ENCODE measurements around the gene SMTNL1.

SMTNL1 gene

GRCh38 chr11:57597916-57598830 is 60.8 kb downstream of the SMTNL1 start:
- DNase-seq = no peak

DNA sequence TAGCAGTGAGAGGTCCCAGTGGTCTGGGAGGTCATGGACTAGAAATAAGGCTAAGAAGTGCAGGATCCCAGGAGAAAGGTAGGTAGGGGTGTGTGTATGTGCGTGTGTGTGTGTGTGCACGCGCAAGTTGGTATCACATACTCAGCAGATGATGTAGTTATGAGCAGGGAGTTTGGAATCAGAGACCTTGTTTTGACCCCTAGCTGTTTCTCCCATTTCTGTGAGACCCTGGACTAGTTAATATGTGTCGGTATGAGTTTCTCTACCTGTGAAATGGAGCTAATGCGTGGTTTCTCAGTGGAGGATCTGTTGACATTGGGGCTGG is 61.4 kb downstream of the SMTNL1 start:
- no peak for DNase-seq

DNA sequence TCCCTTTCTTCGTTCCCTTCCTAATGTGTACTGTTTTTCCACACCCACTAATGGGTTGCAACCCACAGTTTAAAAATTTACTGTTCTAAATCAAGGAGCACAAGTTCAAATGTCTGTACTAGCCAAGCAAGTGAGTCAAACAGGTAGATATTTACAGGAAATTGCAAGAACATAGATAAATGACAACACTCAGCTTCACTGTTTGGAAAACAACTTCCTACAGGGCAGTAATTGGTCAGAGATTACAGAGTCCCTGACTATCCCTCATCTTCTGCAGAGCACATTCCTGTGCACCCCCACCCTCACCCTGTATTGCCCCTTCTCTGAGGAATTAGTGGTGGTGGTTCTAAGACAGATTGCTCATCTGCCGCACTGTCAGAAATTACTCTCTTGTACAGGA is 62.0 kb downstream of the SMTNL1 start:
- DNase-seq = no peak
